COLO668 (cell line): Measurements from ENCODE around the gene SUSD4.

Experiments used
- DNase-seq: peaks from one replicate; lab custom pipeline; 2025; ENCODE audit not compliant: unreplicated experiment; lab: John Stamatoyannopoulos, UW

The SUSD4 gene

GRCh38 chr1:223233019-223233409 lies 131.0 kb downstream of the SUSD4 start:
- no peak for DNase-seq

- no peak for DNase-seq
These were observed 132.4 kb downstream of the SUSD4 start for GRCh38 chr1:223231581-223231980.

GRCh38 chr1:223231011-223231572 lies 132.9 kb downstream of the SUSD4 start:
- DNase-seq: no peak

DNA sequence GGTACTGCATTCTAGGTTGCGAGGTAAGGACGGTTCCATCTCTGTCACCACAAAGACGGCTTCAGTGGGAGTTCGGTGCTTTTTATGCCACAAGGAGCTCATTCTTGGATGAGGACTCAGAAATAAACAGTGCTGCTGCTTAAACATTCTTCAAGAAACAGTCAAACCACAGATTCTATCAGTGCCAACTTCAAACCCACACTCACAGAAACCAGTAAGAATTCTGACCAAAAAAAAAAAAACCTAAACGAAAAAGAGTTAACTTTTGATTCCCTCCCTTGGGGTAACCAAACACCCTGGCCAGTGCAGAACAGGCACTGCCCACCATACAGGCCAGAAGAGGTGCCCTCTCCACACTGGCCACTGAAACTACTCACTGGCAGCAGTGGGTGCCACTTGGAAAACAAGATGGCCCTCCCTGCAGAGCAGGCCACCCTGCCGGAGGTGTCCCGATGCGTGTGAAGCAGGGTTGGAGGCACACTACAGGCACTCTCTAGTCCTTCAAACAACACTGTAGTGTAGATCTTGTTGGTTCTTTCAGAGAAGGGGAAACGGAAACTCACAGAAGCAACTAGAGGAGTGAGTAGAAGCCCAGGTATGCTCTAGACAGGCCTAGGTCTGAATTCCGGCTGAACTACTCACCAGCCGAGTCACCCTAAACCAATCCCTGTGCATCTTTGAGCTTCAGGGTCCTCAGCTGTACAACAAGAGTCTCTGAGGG lies 133.7 kb downstream of the SUSD4 start:
- no peak for DNase-seq

DNA sequence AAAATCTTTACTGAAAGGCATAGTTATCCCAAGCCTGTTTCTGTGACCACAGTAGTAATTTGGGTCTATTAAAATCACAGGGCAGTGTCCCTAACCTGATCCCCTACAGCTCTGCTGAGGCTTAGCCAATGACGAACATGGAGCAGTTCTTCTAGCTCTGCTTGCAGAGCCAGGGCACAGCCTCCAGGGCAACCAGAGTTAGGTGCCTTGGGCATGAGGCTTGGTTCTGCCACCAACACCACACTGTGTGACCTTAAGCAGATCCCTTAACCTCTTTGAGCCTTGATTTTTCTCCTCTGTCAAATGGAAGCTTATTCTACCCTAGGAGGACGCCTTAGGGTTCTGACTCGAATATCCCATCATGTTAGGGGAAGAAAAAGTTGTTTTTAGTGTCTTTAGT lies 134.2 kb downstream of the SUSD4 start:
- no peak for DNase-seq

DNA sequence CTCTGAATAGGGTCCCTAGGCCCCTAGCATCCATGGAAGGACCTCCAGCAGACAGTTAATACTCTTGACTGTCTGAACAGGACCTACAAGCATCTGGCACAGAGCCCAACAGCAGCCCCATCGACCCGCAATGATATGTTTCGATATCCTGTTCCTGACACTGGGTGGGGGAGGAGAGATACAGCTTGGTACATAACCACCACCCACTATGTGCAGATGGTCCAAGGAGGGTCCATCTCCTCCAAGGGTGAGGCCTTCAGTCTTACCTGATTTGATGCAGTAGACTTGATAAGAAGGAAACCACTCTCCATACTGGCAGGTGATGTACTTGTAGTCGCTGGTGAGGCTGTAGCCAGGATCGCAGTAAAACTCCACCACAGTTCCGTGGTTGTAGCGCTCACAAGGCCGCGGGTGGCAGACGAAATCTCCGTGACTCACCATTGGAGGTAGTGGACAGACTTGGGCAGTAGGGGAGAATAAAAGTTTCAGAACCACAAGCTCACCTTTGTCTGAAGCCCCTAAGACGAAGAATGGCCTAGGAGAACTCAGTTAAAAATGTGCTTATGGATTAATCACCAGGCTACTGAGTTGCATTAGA lies 134.9 kb downstream of the SUSD4 start:
- no peak for DNase-seq

DNA sequence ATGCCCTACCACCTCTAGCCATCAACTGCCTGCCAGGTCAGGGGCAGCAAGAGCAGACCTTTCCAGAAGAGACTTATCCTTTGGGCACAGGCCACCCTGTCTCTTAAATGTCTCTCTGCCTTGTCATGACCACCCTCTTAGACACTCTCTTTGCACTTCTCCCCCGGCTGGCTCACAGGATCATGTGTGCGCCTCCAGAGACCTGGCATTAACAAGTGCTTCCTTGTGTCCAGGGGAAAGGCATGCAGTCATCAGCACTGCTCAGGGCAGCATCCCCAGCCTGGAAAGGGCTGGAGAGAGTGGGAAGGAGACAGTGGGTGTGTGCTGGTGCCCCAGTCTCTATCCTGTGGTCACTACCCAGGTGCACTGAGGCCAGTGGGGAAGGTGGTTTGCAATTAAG lies 135.8 kb downstream of the SUSD4 start:
- DNase-seq: no peak

- no peak for DNase-seq
These were observed 136.3 kb downstream of the SUSD4 start for GRCh38 chr1:223227486-223228196.

- no peak for DNase-seq
These were observed 136.9 kb downstream of the SUSD4 start for GRCh38 chr1:223227031-223227430.

GRCh38 chr1:223226271-223226670 lies 137.7 kb downstream of the SUSD4 start:
- DNase-seq: no peak

DNA sequence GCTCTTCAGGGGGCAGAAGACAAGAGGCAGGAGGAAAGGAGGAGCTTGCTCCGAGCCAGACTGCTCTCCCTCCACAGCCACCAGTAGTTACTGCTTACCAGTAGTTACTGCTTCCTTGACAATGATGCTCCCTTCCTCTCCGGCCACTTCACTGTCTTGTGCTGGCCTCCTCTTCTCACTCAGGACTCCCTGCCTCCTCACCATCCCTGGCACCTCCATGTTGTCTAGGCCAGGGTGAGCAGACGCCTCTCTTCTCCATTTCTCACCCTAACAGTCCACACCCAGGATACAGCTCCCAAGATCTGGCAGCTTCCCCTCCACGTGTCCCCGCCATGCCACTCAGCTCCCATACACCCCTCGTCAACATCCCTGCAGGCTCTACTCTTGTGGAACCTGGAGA lies 138.5 kb downstream of the SUSD4 start:
- no peak for DNase-seq

DNA sequence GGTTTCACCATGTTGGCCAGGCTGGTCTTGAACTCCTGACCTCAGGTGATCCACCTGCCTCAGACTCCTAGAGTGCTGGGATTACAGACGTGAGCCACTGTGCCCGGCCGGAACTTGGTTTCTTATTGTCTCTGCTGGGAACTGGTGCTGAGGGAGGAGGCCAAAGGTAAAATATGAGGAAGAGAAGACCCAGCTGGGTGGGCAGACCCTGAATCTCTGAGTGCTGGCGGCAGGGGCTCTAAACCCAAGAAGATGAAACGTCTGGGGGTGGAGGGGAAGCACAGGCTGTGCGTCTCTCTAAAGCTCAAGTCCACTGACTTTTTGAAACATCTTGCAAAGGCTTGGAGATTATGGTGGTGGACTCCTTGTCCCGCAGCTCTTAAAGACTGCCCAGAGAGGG lies 138.9 kb downstream of the SUSD4 start:
- no peak for DNase-seq

- DNase-seq: no peak
These were observed 139.5 kb downstream of the SUSD4 start for GRCh38 chr1:223224465-223224864.

DNA sequence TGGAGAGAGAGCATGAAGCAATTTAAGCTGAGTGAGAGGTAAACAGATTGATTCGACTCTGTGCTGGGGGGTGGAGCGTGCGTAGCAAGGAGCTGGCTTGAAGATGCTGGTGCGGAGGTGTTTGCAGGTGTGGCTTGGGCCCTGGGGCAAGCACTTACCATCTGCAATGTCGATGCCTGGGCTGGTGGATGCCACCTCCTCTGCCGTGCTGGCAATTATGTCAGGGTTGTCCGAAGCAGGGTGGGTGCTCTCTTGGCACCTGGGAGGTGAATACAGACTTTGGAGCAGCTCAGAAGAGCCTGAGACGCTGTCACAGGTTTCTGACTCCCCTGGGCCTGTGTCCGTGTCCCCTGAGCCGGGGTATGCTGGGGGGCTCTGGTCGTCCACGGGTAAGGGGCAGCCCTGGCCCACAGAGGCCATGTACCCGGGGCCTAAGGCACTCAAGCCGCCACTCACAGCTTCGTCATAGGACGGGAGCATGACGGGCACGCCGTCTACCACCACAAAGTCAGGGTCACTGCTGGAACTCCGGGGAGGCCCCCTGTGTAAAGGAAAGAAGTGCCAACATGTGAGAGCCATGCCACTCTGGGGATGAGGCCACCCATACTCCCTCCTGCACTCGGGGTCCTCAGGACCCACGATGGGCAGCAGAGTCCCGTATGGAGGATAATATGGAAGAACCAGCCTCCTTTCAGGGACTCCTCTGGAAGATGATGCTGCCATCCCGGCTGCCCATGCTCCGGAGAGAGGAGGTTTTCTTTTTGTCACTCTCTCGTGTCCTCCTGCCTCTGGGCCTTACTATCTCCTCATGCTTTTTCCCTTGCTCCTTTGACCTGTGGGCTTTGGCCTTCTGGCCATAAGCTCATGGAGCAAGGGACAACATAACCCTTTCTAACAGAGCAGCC lies 140.6 kb downstream of the SUSD4 start:
- no peak for DNase-seq

GRCh38 chr1:223222377-223222776 lies 141.6 kb downstream of the SUSD4 start:
- DNase-seq: no peak

GRCh38 chr1:223221686-223222085 lies 142.3 kb downstream of the SUSD4 start:
- no peak for DNase-seq

DNA sequence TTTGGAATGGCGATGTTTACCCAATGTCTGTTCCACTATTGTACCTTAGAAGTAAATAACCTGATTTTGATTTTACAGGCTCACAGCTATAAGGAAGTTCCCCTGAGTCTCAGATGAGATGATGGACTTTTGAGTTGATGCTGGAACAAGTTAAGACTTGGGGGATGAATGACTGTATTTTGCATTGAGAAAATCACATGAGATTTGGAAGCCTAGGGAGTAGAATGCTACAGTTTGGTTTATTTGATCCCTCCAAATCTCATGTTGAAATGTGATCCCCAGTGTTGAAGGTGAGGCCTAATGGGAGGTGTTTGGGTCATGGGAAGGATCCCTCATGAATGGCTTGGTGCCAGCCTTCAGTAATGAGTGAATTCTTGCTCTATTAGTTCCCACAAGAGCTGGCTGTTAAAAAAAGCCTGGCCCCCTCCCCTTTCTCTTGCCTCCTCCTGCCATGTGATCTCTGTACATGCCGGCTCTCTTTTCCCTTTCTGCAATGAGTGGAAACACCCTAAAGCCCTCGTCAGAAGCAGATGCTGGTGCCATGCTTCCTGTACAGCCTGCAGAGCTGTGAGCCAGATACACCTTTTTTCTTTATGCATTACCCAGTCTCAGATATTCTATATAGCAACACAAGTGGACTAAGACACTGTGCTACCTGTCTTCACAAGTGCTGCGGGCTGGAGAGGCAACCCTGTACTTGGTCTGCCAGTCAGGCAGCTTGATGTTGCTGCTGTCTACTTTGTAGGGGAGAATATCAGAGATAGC lies 143.9 kb downstream of the SUSD4 start:
- no peak for DNase-seq

GRCh38 chr1:223219318-223219635 lies 144.7 kb downstream of the SUSD4 start:
- DNase-seq: no peak

DNA sequence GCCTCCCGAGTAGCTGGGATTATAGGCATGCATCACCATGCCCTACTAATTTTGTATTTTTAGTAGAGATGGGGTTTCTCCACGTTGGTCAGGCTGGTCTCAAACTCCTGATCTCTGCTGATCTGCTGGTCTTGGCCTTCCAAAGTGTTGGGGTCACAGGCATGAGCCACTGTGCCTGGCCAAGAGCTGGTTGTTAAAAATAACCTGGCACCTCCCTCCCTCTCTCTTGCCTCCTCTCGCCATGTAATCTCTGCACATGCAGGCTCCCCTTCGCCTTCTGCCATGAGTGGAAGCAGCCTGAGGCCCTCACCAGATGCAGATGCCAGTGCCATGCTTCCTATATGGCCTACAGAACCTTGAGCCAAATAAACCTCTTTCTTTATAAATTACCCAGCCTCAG lies 146.2 kb downstream of the SUSD4 start:
- no peak for DNase-seq

DNA sequence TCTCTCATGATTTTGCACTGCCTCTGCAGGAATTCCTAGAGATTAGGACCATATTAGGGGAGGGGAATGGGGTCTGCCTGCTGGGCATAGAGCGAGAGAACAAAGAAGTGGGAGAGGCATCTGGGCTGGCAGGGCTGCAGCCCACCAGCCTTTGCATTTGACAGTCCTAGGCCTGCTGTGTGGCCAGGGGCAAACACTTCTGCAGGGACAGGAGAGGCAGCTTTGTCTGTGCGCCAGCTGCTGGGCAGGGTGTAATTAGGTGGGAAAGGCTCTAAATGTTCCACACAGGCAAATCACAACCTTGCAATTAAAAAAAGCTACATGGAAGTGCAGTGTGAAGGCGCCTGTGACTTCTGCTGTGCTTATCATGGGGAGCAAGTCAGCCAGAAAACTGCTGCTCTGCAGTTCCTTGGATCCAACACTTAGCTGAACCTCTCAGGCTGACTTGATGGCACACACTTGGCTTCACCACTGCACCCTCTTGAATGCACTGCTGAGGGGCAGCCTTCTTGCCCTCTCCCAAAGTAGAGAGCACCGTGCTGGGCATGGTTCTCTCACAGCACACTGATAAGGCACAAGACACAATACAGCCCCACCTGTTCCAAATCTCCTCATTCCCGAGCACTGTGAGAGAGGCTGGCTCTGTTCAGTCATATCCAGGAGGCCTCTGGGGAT lies 147.3 kb downstream of the SUSD4 start:
- no peak for DNase-seq
